ENCODE data around the gene TMEM183A. TPM values are rescaled to one million over a fixed set of nuclear protein-coding genes. Genes with fewer than 3 reads are reported as not detected.
"Not testable (repeated sequence)": the region's sequence is repeated elsewhere in the genome, so short reads cannot be mapped to it uniquely, and the experiment has no call there.

The TMEM183A gene
- polyA plus RNA-seq, 3 donors from 2014 or later, result 55.0 to 83.2 (median 64.2) TPM

DNA sequence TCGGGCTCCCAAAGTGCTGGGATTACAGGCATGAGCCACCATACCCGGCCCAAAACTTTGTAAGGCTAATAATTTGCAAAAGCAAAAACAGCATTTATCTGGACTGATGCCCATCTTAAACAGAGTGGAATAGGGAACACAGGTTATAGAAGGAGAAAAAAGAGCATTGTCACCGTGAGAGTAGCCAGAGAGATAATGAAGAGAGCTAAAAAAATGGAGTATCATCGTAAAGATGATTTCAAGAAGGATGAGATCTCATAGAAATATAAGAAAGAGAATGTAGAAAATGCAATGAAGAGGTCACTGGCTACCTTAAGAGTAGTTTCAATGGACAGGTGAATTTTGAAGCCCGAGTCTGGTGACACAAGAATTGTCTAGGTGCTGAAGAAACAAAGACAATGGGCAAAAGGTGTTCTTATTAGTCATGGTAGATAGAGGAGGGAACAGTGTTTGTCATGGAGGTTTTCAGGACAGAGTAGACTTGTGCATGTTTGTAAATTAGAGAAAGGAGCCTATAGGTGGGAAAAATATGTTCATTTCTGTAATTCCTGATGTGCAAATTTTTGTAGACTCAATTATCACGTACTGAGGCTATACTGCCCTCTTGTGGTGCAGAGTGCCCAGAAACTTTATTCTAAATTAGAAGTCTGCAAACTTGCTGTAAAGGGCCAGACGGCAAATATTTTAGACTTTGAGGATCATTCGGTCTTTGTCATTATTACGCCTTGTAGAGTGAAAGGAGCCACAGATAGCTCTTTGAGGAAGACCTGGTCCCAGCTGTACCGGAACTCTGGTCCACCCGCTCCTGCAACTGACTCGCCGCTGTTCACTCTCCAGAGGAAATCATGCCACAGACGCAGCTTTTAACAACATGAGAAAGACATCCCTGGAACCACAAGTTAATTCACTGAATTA, 8.1 kb upstream of the TMEM183A start:
- H3K27ac Mint-ChIP-seq, result no peak overlapping the region
- H3K36me3 Mint-ChIP-seq, result no peaks in the 10 kb centered on the region
- H3K4me1 Mint-ChIP-seq, result peaks cover 4 to 7% of the 10 kb centered on the region in 2 donors
- DNase-seq, result peak; percentile 47 to 55 (median 48)
- H3K27me3 Mint-ChIP-seq (ENCODE audit: low read depth in 3 of 3), result peaks cover 2 to 12% (median 8%) of the 10 kb centered on the region in 3 donors
- no peaks in the 10 kb centered on the region for H3K9me3 Mint-ChIP-seq
- H3K4me3 Mint-ChIP-seq, result peak overlapping the region in 1 of 5 donors; percentile 52

DNA sequence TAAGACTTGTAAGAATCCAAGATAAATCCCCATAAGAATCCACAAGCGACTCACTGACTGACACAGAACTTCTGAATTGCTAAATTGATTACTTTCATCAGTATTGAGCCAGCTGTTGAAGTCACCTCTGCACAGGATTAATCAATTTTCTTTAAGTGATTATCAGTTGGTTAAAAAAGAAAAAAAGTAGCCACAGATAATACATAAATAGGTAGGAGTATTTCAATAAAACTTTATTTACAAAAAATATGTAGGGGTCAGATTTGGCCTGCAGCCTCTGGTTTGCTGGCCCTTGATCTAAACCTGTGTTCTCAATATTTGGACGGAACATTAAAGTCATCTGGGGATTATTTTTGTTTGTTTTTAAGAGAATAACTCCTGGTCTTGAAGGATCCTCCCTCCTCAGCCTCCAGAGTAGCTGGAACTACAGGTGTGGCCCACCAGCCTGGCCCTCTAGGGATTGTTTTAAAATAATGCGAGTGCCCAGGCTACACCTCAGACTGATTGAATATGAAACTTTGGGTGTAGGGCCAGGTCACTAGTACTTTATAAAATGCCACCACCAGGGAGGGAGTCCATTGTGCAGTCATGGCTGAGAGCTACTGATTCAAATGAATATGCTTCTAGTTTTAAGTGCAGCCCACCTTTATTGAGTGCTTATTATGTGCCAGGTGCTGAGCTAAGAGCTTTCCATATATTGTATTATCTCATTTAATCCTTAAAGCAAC, 6.8 kb upstream of the TMEM183A start:
- Mint-ChIP-seq H3K27ac (no peak overlapping the region), H3K36me3 (no peaks in the 10 kb centered on the region), H3K9me3 (no peaks in the 10 kb centered on the region), H3K4me3 (no peak overlapping the region), H3K4me1 (peaks cover 4 to 8% of the 10 kb centered on the region in 2 donors), H3K27me3 (ENCODE audit: low read depth in 3 of 3) (peaks cover 0 to 12% (median 5%) of the 10 kb centered on the region in 3 donors)
- DNase-seq, result no peak

DNA sequence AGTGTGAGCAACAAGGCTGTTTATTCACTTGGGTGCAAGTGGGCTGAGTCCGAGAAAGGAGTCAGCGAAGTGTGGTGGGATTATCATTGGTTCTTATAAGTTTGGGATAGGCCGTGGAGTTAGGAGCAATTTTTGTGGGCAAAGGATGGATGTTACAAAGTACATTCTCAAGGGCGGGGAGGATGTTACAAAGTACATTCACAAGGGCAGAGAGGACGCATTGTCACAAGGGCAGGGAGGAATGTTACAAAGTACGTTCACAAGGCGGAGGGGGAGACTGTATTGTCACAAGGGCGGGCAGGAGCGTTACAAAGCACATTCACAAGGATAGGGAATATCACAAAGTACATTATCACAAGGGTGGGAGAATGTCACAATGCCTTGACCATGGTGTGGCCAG, 5.2 kb upstream of the TMEM183A start:
- Mint-ChIP-seq H3K4me1 (peaks cover 12 to 24% of the 10 kb centered on the region in 2 donors), H3K27me3 (ENCODE audit: low read depth in 3 of 3) (peaks cover 3 to 10% (median 10%) of the 10 kb centered on the region in 3 donors), H3K36me3 (no peaks in the 10 kb centered on the region), H3K9me3 (no peaks in the 10 kb centered on the region), H3K4me3 (no peak overlapping the region), H3K27ac (no peak overlapping the region)
- DNase-seq, result no peak

DNA sequence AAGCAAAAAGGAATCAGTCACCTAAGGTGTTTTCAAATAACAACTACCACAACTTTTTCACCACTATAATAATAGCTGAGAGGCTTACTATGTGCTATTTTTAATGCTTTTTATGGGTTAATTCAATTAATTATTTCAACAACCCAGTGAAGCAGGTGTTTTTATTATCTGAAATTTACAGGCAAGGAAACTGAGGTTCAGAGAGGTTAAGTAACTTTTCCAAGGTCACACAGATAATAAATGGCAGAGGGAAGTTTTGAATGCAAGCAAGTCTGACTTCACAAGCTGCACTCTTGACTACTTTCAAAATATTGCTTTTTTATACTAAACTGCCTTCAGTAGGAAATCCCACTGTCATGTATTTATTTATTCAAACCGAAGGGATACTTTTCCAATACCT, 4.2 kb upstream of the TMEM183A start:
- no peak overlapping the region for H3K27ac Mint-ChIP-seq
- H3K9me3 Mint-ChIP-seq, result no peaks in the 10 kb centered on the region
- peaks cover 19 to 29% of the 10 kb centered on the region in 2 donors for H3K4me1 Mint-ChIP-seq
- no peak for DNase-seq
- H3K4me3 Mint-ChIP-seq, result no peak overlapping the region
- peaks cover 5 to 18% (median 10%) of the 10 kb centered on the region in 3 donors for H3K27me3 Mint-ChIP-seq (ENCODE audit: low read depth in 3 of 3)
- H3K36me3 Mint-ChIP-seq, result no peaks in the 10 kb centered on the region

DNA sequence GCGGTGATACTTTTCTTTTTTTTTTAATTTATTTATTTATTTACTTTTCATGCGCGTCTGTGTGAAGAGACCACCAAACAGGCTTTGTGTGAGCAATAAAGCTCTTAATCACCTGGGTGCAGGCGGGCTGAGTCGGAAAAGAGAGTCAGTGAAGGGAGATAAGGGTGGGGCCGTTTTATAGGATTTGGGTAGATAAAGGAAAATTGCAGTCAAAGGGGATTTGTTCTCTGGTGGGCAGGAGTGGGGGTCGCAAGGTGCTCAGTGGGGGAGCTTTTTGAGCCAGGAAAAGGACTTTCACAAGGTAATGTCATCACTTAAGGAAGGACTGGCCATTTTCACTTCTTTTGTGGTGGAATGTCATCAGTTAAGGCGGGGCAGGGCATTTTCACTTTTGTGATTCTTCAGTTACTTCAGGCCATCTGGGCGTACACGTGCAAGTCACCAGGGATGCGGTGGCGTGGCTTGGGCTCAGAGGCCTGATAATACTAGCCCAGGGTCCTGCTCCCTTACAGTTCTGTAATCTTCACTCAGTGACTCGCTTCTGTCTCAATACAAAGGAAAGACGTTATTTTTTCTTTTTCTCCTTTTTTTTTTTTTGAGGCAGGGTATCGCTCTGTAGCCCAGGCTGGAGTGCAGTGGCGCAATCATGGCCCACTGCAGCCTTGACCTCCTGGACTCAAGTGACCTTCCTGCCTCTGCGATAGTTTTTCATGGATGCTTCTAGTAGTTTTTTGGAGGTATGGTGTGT, 1.6 kb upstream of the TMEM183A start:
- not testable (repeated sequence) for DNase-seq

DNA sequence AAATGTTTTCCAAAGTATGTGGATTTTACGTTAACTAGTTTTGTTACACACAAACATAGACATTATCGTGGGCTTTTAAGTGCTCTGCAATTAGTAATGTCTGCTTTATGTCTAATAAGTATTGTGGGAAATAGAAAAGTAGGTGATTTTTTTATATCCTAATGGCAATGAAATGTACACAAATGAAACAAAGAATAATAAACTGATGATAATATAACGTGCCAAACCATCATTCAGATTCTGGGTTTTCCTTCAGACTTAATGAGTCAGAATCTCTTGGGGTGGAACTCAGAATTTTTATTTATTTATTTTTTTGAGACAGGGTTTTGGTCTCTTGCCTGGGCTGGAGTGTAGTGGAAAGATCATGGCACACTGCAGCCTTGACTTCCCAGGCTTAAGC, 2.0 kb downstream of the TMEM183A start:
- Mint-ChIP-seq H3K36me3 (peaks cover 11 to 20% (median 12%) of the 10 kb centered on the region in 3 donors), H3K27ac (peak overlapping the region in 3 of 6 donors; percentile 26 to 96 (median 82)), H3K27me3 (ENCODE audit: low read depth in 3 of 3) (peaks cover 5 to 15% (median 5%) of the 10 kb centered on the region in 3 donors), H3K9me3 (no peaks in the 10 kb centered on the region), H3K4me1 (peaks cover 35 to 58% of the 10 kb centered on the region in 2 donors), H3K4me3 (peak overlapping the region in 4 of 5 donors; percentile 91 to 96 (median 93))
- no peak for DNase-seq

More for the DNA sequence above, 1.6 kb upstream of the TMEM183A start:
- peaks cover 25 to 36% of the 10 kb centered on the region in 2 donors for H3K4me1 Mint-ChIP-seq
- H3K27ac Mint-ChIP-seq, result peak overlapping the region in 5 of 6 donors; percentile 21 to 99 (median 97)
- H3K36me3 Mint-ChIP-seq, H3K9me3 Mint-ChIP-seq: not testable (repeated sequence)
- H3K4me3 Mint-ChIP-seq, result peak overlapping the region; percentile 91 to 98 (median 93)
- H3K27me3 Mint-ChIP-seq (ENCODE audit: low read depth in 3 of 3), result peaks cover 5 to 15% (median 5%) of the 10 kb centered on the region in 3 donors

DNA sequence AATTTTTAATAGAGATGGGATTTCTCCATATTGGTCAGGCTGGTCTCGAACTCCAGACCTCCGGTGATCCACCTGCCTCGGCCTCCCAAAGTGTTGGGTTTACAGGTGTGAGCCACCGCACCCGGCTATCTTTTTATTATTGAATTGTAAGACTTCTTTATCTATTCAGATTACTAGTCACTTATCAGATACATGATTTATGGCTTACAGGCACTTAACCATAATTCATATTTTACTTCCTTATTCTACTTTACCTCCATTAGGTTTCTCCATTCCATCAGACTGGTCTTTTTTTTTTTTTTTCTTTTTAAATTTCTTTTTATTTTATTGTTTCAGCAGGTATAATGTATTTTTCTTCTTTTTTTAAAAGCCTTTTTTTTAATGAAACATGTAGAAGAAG, 4.4 kb downstream of the TMEM183A start:
- H3K9me3 Mint-ChIP-seq, result no peaks in the 10 kb centered on the region
- no peak overlapping the region for H3K4me3 Mint-ChIP-seq
- no peak for DNase-seq
- H3K27ac Mint-ChIP-seq, result no peak overlapping the region
- H3K27me3 Mint-ChIP-seq (ENCODE audit: low read depth in 3 of 3), result peaks cover 3 to 12% (median 5%) of the 10 kb centered on the region in 3 donors
- H3K4me1 Mint-ChIP-seq, result peaks cover 31 to 60% of the 10 kb centered on the region in 2 donors
- peaks cover 21 to 40% (median 25%) of the 10 kb centered on the region in 3 donors for H3K36me3 Mint-ChIP-seq

DNA sequence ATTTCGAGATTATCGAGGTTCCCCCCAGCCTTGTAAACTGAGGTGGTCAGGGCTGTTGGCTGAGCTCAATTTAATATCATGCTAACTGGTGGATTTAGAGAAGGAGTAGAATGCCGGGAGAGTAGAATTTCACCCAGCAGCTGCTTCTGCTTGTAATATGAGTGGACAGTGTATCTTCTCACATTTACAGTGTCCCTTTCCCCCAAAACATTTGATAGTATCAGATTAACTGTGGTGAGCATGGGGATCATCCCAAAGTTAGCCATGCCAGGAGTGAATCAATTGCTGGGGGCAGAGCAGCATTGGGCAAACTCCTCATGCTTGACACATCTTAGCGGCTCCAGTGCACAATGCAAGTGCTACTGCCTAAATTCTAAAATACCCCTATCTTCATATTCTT, 9.9 kb downstream of the TMEM183A start:
- Mint-ChIP-seq H3K36me3 (peaks cover 44 to 65% (median 57%) of the 10 kb centered on the region in 3 donors), H3K4me3 (no peak overlapping the region), H3K27ac (no peak overlapping the region), H3K4me1 (peaks cover 8 to 30% of the 10 kb centered on the region in 2 donors), H3K9me3 (no peaks in the 10 kb centered on the region), H3K27me3 (ENCODE audit: low read depth in 3 of 3) (peaks cover 0 to 3% (median 1%) of the 10 kb centered on the region in 3 donors)
- no peak for DNase-seq

DNA sequence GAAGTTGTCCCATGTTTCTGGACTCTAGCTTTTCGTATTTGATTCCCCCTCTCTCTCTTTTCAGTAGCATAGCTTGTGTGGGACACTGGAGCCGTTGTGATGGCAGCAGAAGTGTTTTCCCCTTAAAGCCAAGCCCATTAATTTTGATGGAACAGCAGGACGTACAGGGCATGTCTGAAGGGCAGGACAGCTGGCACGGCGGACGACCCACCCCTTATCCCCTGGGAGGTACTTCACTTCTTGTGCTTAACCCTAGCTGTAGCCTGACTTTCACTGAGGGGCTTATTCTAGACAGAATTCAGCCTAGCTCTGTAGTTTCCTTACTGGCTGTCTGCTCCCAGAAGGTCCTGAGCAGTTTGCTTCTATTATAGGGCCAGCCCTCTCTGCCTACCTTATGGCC, 10.5 kb downstream of the TMEM183A start:
- Mint-ChIP-seq H3K4me3 (no peak overlapping the region), H3K36me3 (peaks cover 44 to 66% (median 52%) of the 10 kb centered on the region in 3 donors), H3K27ac (no peak overlapping the region), H3K9me3 (no peaks in the 10 kb centered on the region), H3K27me3 (ENCODE audit: low read depth in 3 of 3) (peaks cover 0 to 3% (median 1%) of the 10 kb centered on the region in 3 donors), H3K4me1 (peaks cover 7 to 24% of the 10 kb centered on the region in 2 donors)
- no peak for DNase-seq

DNA sequence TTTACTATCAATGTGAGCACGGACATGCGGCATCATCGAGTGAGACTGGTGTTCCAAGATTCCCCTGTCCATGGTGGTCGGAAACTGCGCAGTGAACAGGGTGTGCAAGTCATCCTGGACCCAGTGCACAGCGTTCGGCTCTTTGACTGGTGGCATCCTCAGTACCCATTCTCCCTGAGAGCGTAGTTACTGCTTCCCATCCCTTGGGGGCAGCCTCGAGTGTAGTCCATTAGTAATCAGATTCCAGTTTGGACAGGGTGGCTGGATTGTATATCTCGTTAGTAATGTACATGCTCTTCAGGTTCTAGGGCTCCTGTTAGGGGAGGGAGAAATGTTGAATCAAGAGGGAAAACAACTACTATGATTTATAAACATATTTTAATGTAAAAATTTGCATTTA, 15.7 kb downstream of the TMEM183A start:
- not testable (repeated sequence) for H3K4me3 Mint-ChIP-seq; H3K27me3 Mint-ChIP-seq (ENCODE audit: low read depth in 3 of 3); H3K9me3 Mint-ChIP-seq; DNase-seq; H3K27ac Mint-ChIP-seq
- Mint-ChIP-seq H3K4me1 (peaks cover 20 to 21% of the 10 kb centered on the region in 2 donors), H3K36me3 (peaks cover 21 to 35% (median 32%) of the 10 kb centered on the region in 3 donors)

DNA sequence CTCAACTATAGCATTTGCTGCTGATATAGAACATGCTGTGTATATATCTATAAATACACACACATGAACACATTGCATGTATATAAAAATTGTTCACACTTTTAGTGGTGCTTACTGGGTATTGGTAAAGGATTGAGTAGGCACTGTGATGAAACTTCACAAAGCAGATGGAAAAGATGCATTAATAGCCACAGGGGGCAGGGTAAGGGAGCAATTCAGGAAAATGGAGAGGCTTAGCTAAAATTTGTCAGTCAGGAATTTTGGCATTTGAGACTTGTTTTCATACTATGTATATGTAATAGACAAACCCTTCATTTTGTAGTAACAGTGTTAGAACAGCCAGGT, 18.5 kb downstream of the TMEM183A start:
- Mint-ChIP-seq H3K36me3 (peaks cover 10 to 20% (median 14%) of the 10 kb centered on the region in 3 donors), H3K27me3 (ENCODE audit: low read depth in 3 of 3) (peaks cover 0 to 2% (median 2%) of the 10 kb centered on the region in 3 donors), H3K9me3 (no peaks in the 10 kb centered on the region), H3K27ac (peak overlapping the region; percentile 35 to 89 (median 87)), H3K4me3 (peak overlapping the region; percentile 73 to 85 (median 82)), H3K4me1 (peaks cover 20 to 21% of the 10 kb centered on the region in 2 donors)
- no peak for DNase-seq

DNA sequence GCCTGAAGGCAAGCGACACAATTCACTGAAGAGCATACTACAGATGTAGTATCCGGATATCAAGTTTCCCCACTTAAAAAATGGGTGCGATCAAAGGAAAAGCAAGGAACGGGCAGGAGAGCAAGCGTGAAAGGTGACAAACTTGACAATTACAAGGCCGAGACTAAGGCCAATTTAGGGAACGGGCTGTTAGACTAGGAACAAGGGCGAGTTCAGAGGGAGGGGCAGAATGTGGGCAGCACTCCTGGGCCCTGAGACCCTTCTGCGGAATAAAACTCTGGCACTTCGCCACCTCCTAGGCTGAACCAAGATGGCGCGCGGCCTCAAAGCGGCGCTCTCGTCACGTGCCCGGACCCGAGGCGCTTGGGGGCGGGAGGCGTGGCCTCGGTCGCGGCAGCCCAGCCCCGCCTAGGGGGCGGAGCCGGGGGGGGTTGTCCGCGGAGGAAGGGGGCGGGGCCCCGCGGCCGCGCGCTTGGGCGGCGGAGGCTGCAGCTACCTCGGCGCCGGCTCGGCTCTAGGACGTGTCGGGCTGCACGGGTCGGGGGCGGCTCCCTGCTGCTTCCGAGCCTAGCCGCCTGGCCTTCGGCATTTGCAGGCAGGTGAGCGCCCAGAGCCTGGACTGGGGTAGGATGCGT, 19.0 kb downstream of the TMEM183A start, which contains the start of gene PPFIA4:
Gene PPFIA4 (plus strand): TSS at position 461 of the 635 bp plus-strand sequence. CDS start 12,518 bp downstream, outside the sequence.
- H3K36me3 Mint-ChIP-seq, result peaks cover 7 to 17% (median 12%) of the 10 kb centered on the region in 3 donors

More for the DNA sequence above, 19.0 kb downstream of the TMEM183A start, which contains the start of gene PPFIA4:
- H3K27ac Mint-ChIP-seq, result peak within 1 kb of the TSS; percentile 35 to 89 (median 87)
- no peaks in the 10 kb centered on the region for H3K9me3 Mint-ChIP-seq
- H3K4me1 Mint-ChIP-seq, result peaks cover 20 to 21% of the 10 kb centered on the region in 2 donors
- H3K27me3 Mint-ChIP-seq (ENCODE audit: low read depth in 3 of 3), result peaks cover 0 to 2% (median 2%) of the 10 kb centered on the region in 3 donors
- peak; percentile 79 to 87 (median 86) for DNase-seq
- H3K4me3 Mint-ChIP-seq, result peak within 1 kb of the TSS; percentile 77 to 85 (median 82)

All from immature natural killer cell (primary cell).